HEK293 (cell line): Measurements from ENCODE around the gene KCNB1.
A peak's percentile ranks its signal among the peaks of the same experiment; 100 is the strongest.

Source experiments
- CTCF ChIA-PET: fragments of 350-600 bp; formaldehyde crosslinking; extraction: SDS; loops from one replicate; lab custom pipeline; 2021; ENCODE audit warnings: antibody characterized with exemption; lab: Yijun Ruan, JAX
- POLR2A ChIA-PET: fragments of 300-600 bp; formaldehyde crosslinking; extraction: SDS; loops from one replicate; lab custom pipeline; 2020; ENCODE audit warnings: antibody characterized with exemption, inconsistent platforms; lab: Yijun Ruan, JAX
- H3K27ac ChIP-seq: fragments of 200-500 bp; sonication (Bioruptor generic); 2 replicates; pipeline ENCODE4 v1.5.1; 2014; ENCODE audit warnings: low read depth, low read length, control low read depth, inconsistent platforms; ENCODE audit errors: extremely low read depth
- H3K36me3 ChIP-seq, 2 experiments: fragments of 200-500 bp in 1 of 2; sonication (Bioruptor generic) in 1 of 2; 1 replicate in 1 of 2; 2 replicates in 1 of 2; pipeline ENCODE4 v1.5.1; 2014 to 2017; ENCODE audit warnings: inconsistent platforms in 2 of 2, low read length in 2 of 2; ENCODE audit not compliant: control insufficient read depth in 2 of 2, insufficient read depth in 1 of 2
- H3K4me1 ChIP-seq: fragments of 200-500 bp; sonication (Bioruptor generic); 2 replicates; pipeline ENCODE4 v1.5.1; 2014; ENCODE audit warnings: mild to moderate bottlenecking, low read length, inconsistent platforms; ENCODE audit not compliant: control insufficient read depth, insufficient read depth
- H3K4me3 ChIP-seq: 2 replicates; pipeline ENCODE4 v1.5.1; 2011; ENCODE audit warnings: low read depth, mild to moderate bottlenecking, control low read depth, low read length, moderate library complexity
- H3K9me3 ChIP-seq: fragments of 200-500 bp; sonication (Bioruptor generic); 2 replicates; pipeline ENCODE4 v1.5.1; 2014; ENCODE audit warnings: low read depth, low read length, inconsistent platforms; ENCODE audit not compliant: control insufficient read depth, insufficient read depth
- GLI2 ChIP-seq: fragments of 450-650 bp; formaldehyde crosslinking; IDR thresholded peaks from 2 replicates; pipeline ENCODE4; 2017; ENCODE audit warnings: missing biosample characterization, missing genetic modification characterization, low read depth, borderline replicate concordance
- HOXA7 ChIP-seq: sonication (generic); formaldehyde crosslinking; IDR thresholded peaks from 2 replicates; pipeline ENCODE4 v1.8.1; 2022; ENCODE audit warnings: missing genetic modification reagents, borderline replicate concordance
- MEIS1 ChIP-seq: sonication (generic); formaldehyde crosslinking; IDR thresholded peaks from 2 replicates; pipeline ENCODE4 v1.8.1; 2022; ENCODE audit warnings: missing genetic modification reagents, mild to moderate bottlenecking, borderline replicate concordance
- OSR2 ChIP-seq: fragments of 450-650 bp; formaldehyde crosslinking; IDR thresholded peaks from 2 replicates; pipeline ENCODE4 v1.5.1; 2016; ENCODE audit warnings: missing biosample characterization, missing genetic modification characterization
- OVOL3 ChIP-seq: fragments of 450-650 bp; formaldehyde crosslinking; IDR thresholded peaks from 2 replicates; pipeline ENCODE4 v1.5.1; 2016; ENCODE audit warnings: missing biosample characterization, missing genetic modification characterization
- SP2 ChIP-seq: fragments of 450-650 bp; formaldehyde crosslinking; IDR thresholded peaks from 2 replicates; pipeline ENCODE4 v1.5.1; 2016; ENCODE audit warnings: missing biosample characterization, missing genetic modification characterization
- YY2 ChIP-seq: fragments of 450-650 bp; formaldehyde crosslinking; IDR thresholded peaks from 2 replicates; pipeline ENCODE4 v1.5.1; 2016; ENCODE audit warnings: missing biosample characterization, missing genetic modification characterization
- ZFHX2 ChIP-seq: fragments of 450-650 bp; formaldehyde crosslinking; conservative IDR thresholded peaks from 2 replicates; pipeline ENCODE4 v1.5.1; 2016; ENCODE audit warnings: missing biosample characterization, missing genetic modification characterization
- ZFP3 ChIP-seq: fragments of 450-650 bp; formaldehyde crosslinking; IDR thresholded peaks from 2 replicates; pipeline ENCODE4 v1.5.1; 2016; ENCODE audit warnings: low read depth, missing biosample characterization, missing genetic modification characterization
- ZNF138 ChIP-seq: fragments of 450-650 bp; formaldehyde crosslinking; IDR thresholded peaks from 2 replicates; pipeline ENCODE4 v1.5.1; 2016; ENCODE audit warnings: missing biosample characterization, missing genetic modification characterization, borderline replicate concordance
- ZNF184 ChIP-seq: fragments of 450-650 bp; IDR thresholded peaks from 2 replicates; pipeline ENCODE4 v1.5.1; 2018; ENCODE audit warnings: missing biosample characterization, mild to moderate bottlenecking, missing genetic modification characterization
- ZNF248 ChIP-seq: fragments of 450-650 bp; formaldehyde crosslinking; IDR thresholded peaks from 2 replicates; pipeline ENCODE4 v1.5.1; 2017; ENCODE audit warnings: missing biosample characterization, missing genetic modification characterization
- ZNF354C ChIP-seq: fragments of 450-650 bp; formaldehyde crosslinking; IDR thresholded peaks from 2 replicates; pipeline ENCODE4 v1.5.1; 2016; ENCODE audit warnings: missing biosample characterization, missing genetic modification characterization, low read depth, borderline replicate concordance
- ZNF398 ChIP-seq: fragments of 450-650 bp; formaldehyde crosslinking; IDR thresholded peaks from 2 replicates; pipeline ENCODE4 v1.5.1; 2017; ENCODE audit warnings: missing biosample characterization, missing genetic modification characterization
- ZNF473 ChIP-seq: fragments of 450-650 bp; formaldehyde crosslinking; IDR thresholded peaks from 2 replicates; pipeline ENCODE4 v1.5.1; 2017; ENCODE audit warnings: missing biosample characterization, missing genetic modification characterization
- ZNF549 ChIP-seq: fragments of 450-650 bp; IDR thresholded peaks from 2 replicates; pipeline ENCODE4 v1.5.1; 2018; ENCODE audit warnings: missing biosample characterization, missing genetic modification characterization, mild to moderate bottlenecking, inconsistent platforms, moderate library complexity
- ZNF558 ChIP-seq: fragments of 450-650 bp; formaldehyde crosslinking; IDR thresholded peaks from 2 replicates; pipeline ENCODE4 v1.5.1; 2016; ENCODE audit warnings: missing biosample characterization, missing genetic modification characterization
- ZNF561 ChIP-seq: fragments of 450-650 bp; IDR thresholded peaks from 2 replicates; pipeline ENCODE4 v1.5.1; 2018; ENCODE audit warnings: missing biosample characterization, missing genetic modification characterization, borderline replicate concordance
- ZNF623 ChIP-seq: fragments of 450-650 bp; formaldehyde crosslinking; IDR thresholded peaks from 2 replicates; pipeline ENCODE4 v1.5.1; 2016; ENCODE audit warnings: missing biosample characterization, missing genetic modification characterization
- ZNF664 ChIP-seq: fragments of 450-650 bp; formaldehyde crosslinking; IDR thresholded peaks from 2 replicates; pipeline ENCODE4 v1.5.1; 2016; ENCODE audit warnings: missing biosample characterization, missing genetic modification characterization
- ZNF701 ChIP-seq: fragments of 450-650 bp; formaldehyde crosslinking; IDR thresholded peaks from 2 replicates; pipeline ENCODE4 v1.5.1; 2016; ENCODE audit warnings: missing biosample characterization, missing genetic modification characterization
- ZNF768 ChIP-seq: fragments of 450-650 bp; formaldehyde crosslinking; IDR thresholded peaks from 2 replicates; pipeline ENCODE4 v1.5.1; 2018; ENCODE audit warnings: missing biosample characterization, mild to moderate bottlenecking, missing genetic modification characterization
- ZSCAN30 ChIP-seq: fragments of 450-650 bp; IDR thresholded peaks from 2 replicates; pipeline ENCODE4 v1.5.1; 2018; ENCODE audit warnings: missing biosample characterization, mild to moderate bottlenecking, missing genetic modification characterization, moderate library complexity
- ZXDB ChIP-seq: fragments of 450-650 bp; formaldehyde crosslinking; IDR thresholded peaks from 2 replicates; pipeline ENCODE4 v1.5.1; 2016; ENCODE audit warnings: missing biosample characterization, missing genetic modification characterization
- TF ChIP-seq, protein P1 (sequence below): fragments of 450-650 bp; formaldehyde crosslinking; optimal IDR thresholded peaks from 2 replicates; pipeline ENCODE3; 2016; ENCODE audit warnings: missing biosample characterization, mild to moderate bottlenecking, missing genetic modification characterization

Gene KCNB1

DNA sequence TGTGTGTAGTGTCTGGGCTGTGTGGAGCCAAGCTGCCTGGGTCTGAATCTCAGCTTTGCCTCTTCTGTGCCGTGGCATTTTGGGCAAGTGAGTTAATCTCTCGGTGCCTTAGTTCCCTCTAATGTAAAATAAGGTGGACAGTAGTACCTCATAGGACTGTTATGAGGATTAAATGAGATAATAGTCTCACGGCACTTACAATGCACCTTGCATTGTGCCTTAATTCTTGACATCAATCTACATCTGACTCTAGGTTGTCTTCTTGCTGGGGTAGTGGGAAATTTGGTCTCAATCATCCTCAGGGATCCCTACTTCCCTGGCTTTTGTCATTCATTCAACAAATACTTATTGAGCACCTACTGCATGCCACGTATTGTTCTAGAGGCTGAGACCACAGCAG lies 133.9 kb downstream of the KCNB1 start:
- ChIA-PET POLR2A (interaction anchor here (0.6 kb wide), 1 partner anchor 539 kb away, joined by 4 read pairs; no protein-coding TSS in a partner anchor), CTCF (interaction anchor here (0.7 to 1.1 kb wide), 2 partner anchors 14 to 135 kb away, joined by 4 to 5 read pairs; no protein-coding TSS in a partner anchor)
- no peak for TF ChIP-seq ZFHX2
- TF ChIP-seq ZNF664 (tag by site-specific recombination) = peak; percentile 94
- no peak for TF ChIP-seq OVOL3 (tag by site-specific recombination)
- TF ChIP-seq OSR2 (tag by site-specific recombination) = no peak
- TF ChIP-seq MEIS1 = no peak
- no peak for TF ChIP-seq ZSCAN30 (tag by site-specific recombination)
- no peak for TF ChIP-seq GLI2
- TF ChIP-seq ZFP3 = no peak
- Histone ChIP-seq H3K4me3 (no peak overlapping the region), H3K4me1 (no peaks in the 10 kb centered on the region; the same call in 1 of the 2 replicates), H3K36me3 (no peaks in the 10 kb centered on the region), H3K27ac (no peak overlapping the region), H3K9me3 (no peaks in the 10 kb centered on the region)

DNA sequence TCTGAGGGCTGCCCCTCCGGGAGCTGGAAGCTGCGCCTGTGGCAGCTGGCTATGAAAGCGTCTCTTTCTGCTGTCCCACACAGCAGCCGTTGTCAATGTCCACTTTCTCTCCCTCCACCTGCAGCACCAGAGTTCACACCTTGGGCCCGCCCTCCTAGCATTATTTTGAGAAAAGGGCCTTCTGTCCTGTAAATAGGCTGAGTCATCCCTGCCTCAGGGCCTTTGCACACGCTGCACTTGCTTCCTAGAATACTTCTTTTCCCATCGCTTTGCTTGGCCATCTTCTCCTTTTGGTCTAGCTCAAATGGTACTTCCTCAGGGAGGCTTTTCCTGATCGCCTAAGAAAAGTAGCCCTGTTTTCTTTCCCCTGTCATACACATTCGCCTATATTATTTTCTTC lies 135.3 kb downstream of the KCNB1 start:
- no peaks in the 10 kb centered on the region; the same call in 1 of the 2 replicates for H3K4me1 ChIP-seq
- H3K36me3 ChIP-seq = no peaks in the 10 kb centered on the region
- H3K27ac ChIP-seq = no peak overlapping the region
- no peak for TF ChIP-seq HOXA7 (CRISPR knock-in tag)
- TF ChIP-seq ZNF623 = peak; percentile 98
- TF ChIP-seq, all 188 proteins: peak for 1
- Histone ChIP-seq H3K4me3 (no peak overlapping the region), H3K9me3 (no peaks in the 10 kb centered on the region)
- ChIA-PET CTCF (interaction anchor here (0.7 to 4.5 kb wide), 6 partner anchors 13 to 186 kb away, joined by 3 to 25 read pairs (median 4); no protein-coding TSS in a partner anchor), POLR2A (no interaction called here)

DNA sequence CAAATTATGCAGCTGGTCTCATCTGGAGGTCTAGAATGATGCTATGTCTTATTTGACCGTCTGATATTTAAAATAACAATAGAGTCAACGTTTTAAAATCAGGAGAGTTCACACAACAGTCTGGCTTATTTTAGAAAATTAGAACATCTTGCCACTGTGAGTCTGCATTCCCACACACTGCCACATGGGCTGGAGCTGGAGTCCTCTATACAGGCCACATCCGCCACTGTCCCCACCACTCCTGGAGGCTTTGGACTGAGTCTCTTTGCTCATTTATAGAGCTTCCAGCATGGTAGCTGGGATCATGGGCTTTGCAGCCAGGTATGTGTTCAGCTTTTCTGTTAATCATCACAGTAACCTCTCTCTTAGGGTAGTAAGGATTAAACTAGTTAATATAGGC lies 135.8 kb downstream of the KCNB1 start:
- ChIA-PET CTCF (interaction anchor here (0.7 to 4.5 kb wide), 7 partner anchors 8 to 187 kb away, joined by 3 to 25 read pairs (median 5); no protein-coding TSS in a partner anchor), POLR2A (no interaction called here)
- Histone ChIP-seq H3K27ac (no peak overlapping the region), H3K4me3 (no peak overlapping the region), H3K36me3 (no peaks in the 10 kb centered on the region), H3K4me1 (no peaks in the 10 kb centered on the region; the same call in 1 of the 2 replicates), H3K9me3 (no peaks in the 10 kb centered on the region)
- no peak for TF ChIP-seq ZNF473
- TF ChIP-seq SP2 (tag by site-specific recombination) = no peak
- TF ChIP-seq, protein P1, sequence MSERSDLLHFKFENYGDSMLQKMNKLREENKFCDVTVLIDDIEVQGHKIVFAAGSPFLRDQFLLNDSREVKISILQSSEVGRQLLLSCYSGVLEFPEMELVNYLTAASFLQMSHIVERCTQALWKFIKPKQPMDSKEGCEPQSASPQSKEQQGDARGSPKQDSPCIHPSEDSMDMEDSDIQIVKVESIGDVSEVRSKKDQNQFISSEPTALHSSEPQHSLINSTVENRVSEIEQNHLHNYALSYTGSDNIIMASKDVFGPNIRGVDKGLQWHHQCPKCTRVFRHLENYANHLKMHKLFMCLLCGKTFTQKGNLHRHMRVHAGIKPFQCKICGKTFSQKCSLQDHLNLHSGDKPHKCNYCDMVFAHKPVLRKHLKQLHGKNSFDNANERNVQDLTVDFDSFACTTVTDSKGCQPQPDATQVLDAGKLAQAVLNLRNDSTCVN (tag by site-specific recombination) = no peak
- TF ChIP-seq ZNF184 (tag by site-specific recombination) = no peak
- no peak for TF ChIP-seq YY2 (tag by site-specific recombination)
- TF ChIP-seq ZNF398 = no peak
- no peak for TF ChIP-seq ZNF701 (tag by site-specific recombination)
- TF ChIP-seq ZNF768 (tag by site-specific recombination) = no peak
- no peak for TF ChIP-seq ZNF549
- TF ChIP-seq ZNF248 (tag by site-specific recombination) = no peak
- TF ChIP-seq ZXDB (tag by site-specific recombination) = no peak
- TF ChIP-seq ZNF561 (tag by site-specific recombination) = no peak
- TF ChIP-seq ZNF354C (tag by site-specific recombination) = no peak
- TF ChIP-seq ZNF138 = no peak
- no peak for TF ChIP-seq ZNF558 (tag by site-specific recombination)
